HepG2 (cell line): ENCODE data around the gene FRAS1. TPM values are rescaled to one million over a fixed set of nuclear protein-coding genes. Genes with fewer than 3 reads are reported as not detected.

Source experiments
- ATAC-seq: fragments of 200-7000 bp; cut with Tn5 transposase; 3 replicates; pipeline ENCODE4 v1.9.1; 2020; ENCODE audit warnings: mild to moderate bottlenecking, moderate library complexity
- BruUV-seq: library from RNA; stranded (reverse); fragments of 400-500 nt; replicated peaks from 2 replicates; lab custom pipeline; 2021; lab: Mats Ljungman, UMichigan
- CTCF ChIA-PET: fragments of 300-600 bp; formaldehyde crosslinking; extraction: SDS; loops from one replicate; lab custom pipeline; 2021; ENCODE audit warnings: low total read pairs, inconsistent platforms, low intra/inter-chr PET ratio; lab: Yijun Ruan, JAX
- POLR2A ChIA-PET: fragments of 350-600 bp; sonication (Branson Sonifier 250); formaldehyde crosslinking; loops from one replicate; lab custom pipeline; 2020; ENCODE audit warnings: antibody characterized with exemption, inconsistent platforms; lab: Yijun Ruan, JAX
- DNase-seq: peaks from one replicate; pipeline ENCODE4 v3.0.0-alpha.2; 2015; ENCODE audit warnings: low spot score
- FAIRE-seq: peaks from 3 replicates; lab custom pipeline; 2011; peaks lifted over from hg19 to GRCh38; lab: Jason Lieb, UNC
- H2AFZ ChIP-seq: one replicate; pipeline ENCODE4 v1.6.1; 2011; ENCODE audit warnings: low read length, inconsistent platforms
- H3K27ac ChIP-seq: fragments of 300-600 bp; 3 replicates; pipeline ENCODE4 v1.8.0; 2011; ENCODE audit warnings: mixed run types, mild to moderate bottlenecking, mixed read lengths, low read length, inconsistent platforms; ENCODE audit not compliant: insufficient read depth; ENCODE audit errors: extremely low read length
- H3K27me3 ChIP-seq, 2 experiments: fragments of 200-600 bp in 1 of 2; 2 replicates in 1 of 2; 3 replicates in 1 of 2; pipeline versions ENCODE4 v1.6.0 to v1.8.0; 2011; ENCODE audit warnings: low read length in 2 of 2, mild to moderate bottlenecking in 2 of 2, moderate library complexity in 2 of 2, inconsistent platforms in 1 of 2; ENCODE audit not compliant: insufficient read depth in 2 of 2, control insufficient read depth in 1 of 2
- H3K36me3 ChIP-seq, 2 experiments: fragments of 200-600 bp in 1 of 2; replicated peaks in 1 of 2; 2 replicates in 1 of 2; 3 replicates in 1 of 2; pipeline versions ENCODE4 v1.5.1 to v1.8.0; 2011; ENCODE audit warnings: low read length in 2 of 2, inconsistent platforms in 1 of 2; ENCODE audit not compliant: insufficient read depth in 2 of 2, control insufficient read depth in 1 of 2
- H3K4me1 ChIP-seq: 2 replicates; pipeline ENCODE4 v1.5.1; 2012; ENCODE audit warnings: low read length, inconsistent platforms; ENCODE audit not compliant: insufficient read depth
- H3K4me2 ChIP-seq: 2 replicates; pipeline ENCODE4 v1.6.0; 2011; ENCODE audit warnings: low read depth, low read length, inconsistent platforms
- H3K4me3 ChIP-seq, 3 experiments: fragments of 200-600 bp in 1 of 3; sonication (generic), shearing (Covaris generic) in 1 of 3; replicated peaks in 1 of 3; 2 replicates each; pipeline ENCODE4 v1.5.1; 2011 to 2016; ENCODE audit warnings: low read length in 3 of 3, inconsistent platforms in 2 of 3, low read depth in 2 of 3, mild to moderate bottlenecking in 2 of 3, control low read depth in 1 of 3, mixed read lengths in 1 of 3; ENCODE audit not compliant: insufficient read depth in 1 of 3
- H3K79me2 ChIP-seq: one replicate; pipeline ENCODE4 v1.6.1; 2011; ENCODE audit warnings: low read length, inconsistent platforms; ENCODE audit not compliant: insufficient read depth
- H3K9ac ChIP-seq: 2 replicates; pipeline ENCODE4 v1.6.0; 2011; ENCODE audit warnings: mild to moderate bottlenecking, low read depth, low read length, inconsistent platforms; ENCODE audit not compliant: insufficient read depth
- H3K9me3 ChIP-seq: 2 replicates; pipeline ENCODE4 v1.5.1; 2012; ENCODE audit warnings: mild to moderate bottlenecking, low read length
- H4K20me1 ChIP-seq: 2 replicates; pipeline ENCODE4 v1.6.0; 2011; ENCODE audit warnings: inconsistent platforms, mild to moderate bottlenecking, low read length, moderate library complexity; ENCODE audit not compliant: insufficient read depth
- ATF7-NPFF ChIP-seq: sonication (generic); formaldehyde crosslinking; IDR thresholded peaks from 2 replicates; pipeline ENCODE4 v1.8.1; 2023; ENCODE audit warnings: mild to moderate bottlenecking, low read depth, missing genetic modification reagents, moderate library complexity
- HINFP ChIP-seq: sonication (generic); formaldehyde crosslinking; IDR thresholded peaks from 2 replicates; pipeline ENCODE4 v1.4.0; 2020; ENCODE audit warnings: low read depth, mild to moderate bottlenecking, missing genetic modification reagents
- HNRNPH1 ChIP-seq: fragments of 200-400 bp; formaldehyde crosslinking; optimal IDR thresholded peaks from 2 replicates; pipeline ENCODE3; 2017; ENCODE audit warnings: mild to moderate bottlenecking, low read depth, low read length
- NR3C1 ChIP-seq: sonication (generic); formaldehyde crosslinking; IDR thresholded peaks from 2 replicates; pipeline ENCODE4 v1.4.0; 2020; ENCODE audit warnings: missing genetic modification reagents
- PAF1 ChIP-seq: IDR thresholded peaks from 2 replicates; pipeline ENCODE4 v1.6.1; 2016; ENCODE audit warnings: missing genetic modification reagents, missing compliant biosample characterization
- POGZ ChIP-seq: sonication (generic); formaldehyde crosslinking; IDR thresholded peaks from 2 replicates; pipeline ENCODE4 v1.4.0; 2020; ENCODE audit warnings: mild to moderate bottlenecking, missing genetic modification reagents
- ZNF160 ChIP-seq: sonication (generic); formaldehyde crosslinking; IDR thresholded peaks from 2 replicates; pipeline ENCODE4 v1.8.0; 2022; ENCODE audit warnings: mild to moderate bottlenecking, inconsistent platforms, missing genetic modification reagents
- ZNF30 ChIP-seq: sonication (generic); formaldehyde crosslinking; IDR thresholded peaks from 2 replicates; pipeline ENCODE4 v1.5.0; 2020; ENCODE audit warnings: mild to moderate bottlenecking, missing genetic modification reagents
- ZNF709 ChIP-seq: sonication (generic); formaldehyde crosslinking; IDR thresholded peaks from 2 replicates; pipeline ENCODE4 v1.5.0; 2020; ENCODE audit warnings: mild to moderate bottlenecking, missing genetic modification reagents
- ZNF790 ChIP-seq: sonication (generic); formaldehyde crosslinking; IDR thresholded peaks from 2 replicates; pipeline ENCODE4 v1.8.0; 2022; ENCODE audit warnings: missing genetic modification reagents, mild to moderate bottlenecking, borderline replicate concordance
- ZNF792 ChIP-seq: IDR thresholded peaks from 2 replicates; pipeline ENCODE4 v1.6.1; 2016
- ZSCAN9 ChIP-seq: IDR thresholded peaks from 2 replicates; pipeline ENCODE4 v1.6.1; 2016; ENCODE audit warnings: borderline replicate concordance
- WGBS: methylation state at CpG from one replicate; pipeline ENCODE4 v1.1.6; 2017; ENCODE audit warnings: low lambda C conversion rate; 5-methylcytosine and 5-hydroxymethylcytosine counted together
- in situ Hi-C: cut with HindIII; loops from 2 replicates; pipeline ENCODE4 v1.10.0; 2017; ENCODE audit warnings: low pct_unique_long_range_greater_than_20kb; ENCODE audit not compliant: extremely low pct_ligation_motif_present
- intact Hi-C: fragments of 100-400 bp; cut with micrococcal nuclease; formaldehyde crosslinking; loops from one replicate; pipeline ENCODE4 v1.10.0; 2022; ENCODE audit not compliant: unreplicated experiment
- polyA plus RNA-seq, 8 experiments: library from polyadenylated mRNA; depleted of rRNA in 3 of 8; stranded (reverse) in 7 of 8; unstranded in 1 of 8; fragments of >200 nt; fragmentation: Illumina TruSeq in 4 of 8; extraction: Trizol in 4 of 8; gene quantifications; 2 replicates each; pipeline versions ENCODE4 v1.2.1 to v1.2.3, GENCODE V29; 2011 to 2016; ENCODE audit warnings: low read depth in 4 of 8, missing spikeins in 1 of 8, mixed read lengths in 1 of 8; ENCODE audit not compliant: insufficient read depth in 1 of 8
- total RNA-seq, 5 experiments: library from RNA; depleted of rRNA; stranded (reverse); fragments of >200 nt; fragmentation: Illumina TruSeq; extraction: Trizol; gene quantifications; 2 replicates each; pipeline ENCODE4 v1.2.3, GENCODE V29; 2016; ENCODE audit warnings: low read depth in 1 of 5
- TF ChIP-seq, protein P1 (sequence below): sonication (generic); formaldehyde crosslinking; IDR thresholded peaks from 2 replicates; pipeline ENCODE4 v1.5.0; 2020; ENCODE audit warnings: mild to moderate bottlenecking, low read depth, missing genetic modification reagents, borderline replicate concordance
- TF ChIP-seq, protein P2 (sequence below): sonication (generic); formaldehyde crosslinking; IDR thresholded peaks from 2 replicates; pipeline ENCODE4 v1.4.0; 2020; ENCODE audit warnings: missing genetic modification reagents

Gene FRAS1
- total and polyA plus RNA-seq, 2 of the 13 experiments (the other 11 are each of a cell fraction or from before 2014, with no cell fraction given): 22.5 to 31.6 TPM

GRCh38 chr4:78417603-78418002 is 360.5 kb downstream of the FRAS1 start:
- Histone ChIP-seq H2AFZ (no peak overlapping the region), H3K9ac (no peak overlapping the region), H3K4me2 (no peak overlapping the region), H3K9me3 (no peaks in the 10 kb centered on the region), H4K20me1 (no peaks in the 10 kb centered on the region), H3K79me2 (no peaks in the 10 kb centered on the region), H3K4me1 (no peaks in the 10 kb centered on the region), H3K4me3 (no peak overlapping the region), H3K36me3 (peaks cover 34 to 74% of the 10 kb centered on the region in 2 experiments), H3K27me3 (no peaks in the 10 kb centered on the region), H3K27ac (no peak overlapping the region)
- ChIA-PET CTCF (no interaction called here), POLR2A (no interaction called here)
- WGBS: 92% methylated on average over 2 of the region's 2 CpGs
- intact Hi-C loops (no loop called here), in situ Hi-C loops (no loop called here)
- FAIRE-seq (no peak), ATAC-seq (no peak), DNase-seq (no peak)
- TF ChIP-seq HINFP: no peak
- no peak for TF ChIP-seq ZNF709 (CRISPR knock-in tag)
- TF ChIP-seq ZSCAN9: no peak
- no peak for TF ChIP-seq ZNF160 (CRISPR knock-in tag)
- TF ChIP-seq ZNF792 (CRISPR knock-in tag): no peak
- TF ChIP-seq HNRNPH1: no peak
- no peak for TF ChIP-seq POGZ (CRISPR knock-in tag)
- BruUV-seq: no TSS peak

GRCh38 chr4:78418406-78418805 is 361.3 kb downstream of the FRAS1 start:
- Histone ChIP-seq H4K20me1 (no peaks in the 10 kb centered on the region), H3K27ac (no peak overlapping the region), H3K4me3 (no peak overlapping the region), H3K9ac (no peak overlapping the region), H2AFZ (no peak overlapping the region), H3K36me3 (peaks cover 31 to 73% of the 10 kb centered on the region in 2 experiments), H3K79me2 (no peaks in the 10 kb centered on the region), H3K4me2 (no peak overlapping the region), H3K9me3 (no peaks in the 10 kb centered on the region), H3K4me1 (no peaks in the 10 kb centered on the region), H3K27me3 (no peaks in the 10 kb centered on the region)
- ChIA-PET POLR2A (no interaction called here), CTCF (no interaction called here)
- FAIRE-seq (no peak), ATAC-seq (no peak), DNase-seq (no peak)
- 85% methylated on average over 6 of the region's 6 CpGs for WGBS
- no TSS peak for BruUV-seq
- in situ Hi-C loops: no loop called here
- intact Hi-C loops: no loop called here
- TF ChIP-seq, protein P1, sequence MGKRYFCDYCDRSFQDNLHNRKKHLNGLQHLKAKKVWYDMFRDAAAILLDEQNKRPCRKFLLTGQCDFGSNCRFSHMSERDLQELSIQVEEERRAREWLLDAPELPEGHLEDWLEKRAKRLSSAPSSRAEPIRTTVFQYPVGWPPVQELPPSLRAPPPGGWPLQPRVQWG (CRISPR knock-in tag): no peak
- TF ChIP-seq NR3C1 (CRISPR knock-in tag) (no peak), ATF7-NPFF (CRISPR knock-in tag) (no peak), ZNF30 (CRISPR knock-in tag) (no peak), ZNF790 (no peak), PAF1 (CRISPR knock-in tag) (no peak)
- TF ChIP-seq, protein P2, sequence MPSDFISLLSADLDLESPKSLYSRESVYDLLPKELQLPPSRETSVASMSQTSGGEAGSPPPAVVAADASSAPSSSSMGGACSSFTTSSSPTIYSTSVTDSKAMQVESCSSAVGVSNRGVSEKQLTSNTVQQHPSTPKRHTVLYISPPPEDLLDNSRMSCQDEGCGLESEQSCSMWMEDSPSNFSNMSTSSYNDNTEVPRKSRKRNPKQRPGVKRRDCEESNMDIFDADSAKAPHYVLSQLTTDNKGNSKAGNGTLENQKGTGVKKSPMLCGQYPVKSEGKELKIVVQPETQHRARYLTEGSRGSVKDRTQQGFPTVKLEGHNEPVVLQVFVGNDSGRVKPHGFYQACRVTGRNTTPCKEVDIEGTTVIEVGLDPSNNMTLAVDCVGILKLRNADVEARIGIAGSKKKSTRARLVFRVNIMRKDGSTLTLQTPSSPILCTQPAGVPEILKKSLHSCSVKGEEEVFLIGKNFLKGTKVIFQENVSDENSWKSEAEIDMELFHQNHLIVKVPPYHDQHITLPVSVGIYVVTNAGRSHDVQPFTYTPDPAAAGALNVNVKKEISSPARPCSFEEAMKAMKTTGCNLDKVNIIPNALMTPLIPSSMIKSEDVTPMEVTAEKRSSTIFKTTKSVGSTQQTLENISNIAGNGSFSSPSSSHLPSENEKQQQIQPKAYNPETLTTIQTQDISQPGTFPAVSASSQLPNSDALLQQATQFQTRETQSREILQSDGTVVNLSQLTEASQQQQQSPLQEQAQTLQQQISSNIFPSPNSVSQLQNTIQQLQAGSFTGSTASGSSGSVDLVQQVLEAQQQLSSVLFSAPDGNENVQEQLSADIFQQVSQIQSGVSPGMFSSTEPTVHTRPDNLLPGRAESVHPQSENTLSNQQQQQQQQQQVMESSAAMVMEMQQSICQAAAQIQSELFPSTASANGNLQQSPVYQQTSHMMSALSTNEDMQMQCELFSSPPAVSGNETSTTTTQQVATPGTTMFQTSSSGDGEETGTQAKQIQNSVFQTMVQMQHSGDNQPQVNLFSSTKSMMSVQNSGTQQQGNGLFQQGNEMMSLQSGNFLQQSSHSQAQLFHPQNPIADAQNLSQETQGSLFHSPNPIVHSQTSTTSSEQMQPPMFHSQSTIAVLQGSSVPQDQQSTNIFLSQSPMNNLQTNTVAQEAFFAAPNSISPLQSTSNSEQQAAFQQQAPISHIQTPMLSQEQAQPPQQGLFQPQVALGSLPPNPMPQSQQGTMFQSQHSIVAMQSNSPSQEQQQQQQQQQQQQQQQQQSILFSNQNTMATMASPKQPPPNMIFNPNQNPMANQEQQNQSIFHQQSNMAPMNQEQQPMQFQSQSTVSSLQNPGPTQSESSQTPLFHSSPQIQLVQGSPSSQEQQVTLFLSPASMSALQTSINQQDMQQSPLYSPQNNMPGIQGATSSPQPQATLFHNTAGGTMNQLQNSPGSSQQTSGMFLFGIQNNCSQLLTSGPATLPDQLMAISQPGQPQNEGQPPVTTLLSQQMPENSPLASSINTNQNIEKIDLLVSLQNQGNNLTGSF: no peak
